Psoas muscle (tissue), 8 donors: ENCODE results near the gene SASH3. TPM values are rescaled to one million over a fixed set of nuclear protein-coding genes. Genes with fewer than 3 reads are reported as not detected.

Experiments used
- ATAC-seq, 4 donors: fragments of 200-7000 bp; cut with Tn5 transposase; one replicate each; pipeline ENCODE4 v1.9.1; 2020; ENCODE audit warnings: moderate library complexity in 3 of 4, mild to moderate bottlenecking in 2 of 4
- DNase-seq, 2 donors: peaks; one replicate each; pipeline ENCODE4 v3.0.0-alpha.2; 2020
- H3K27ac ChIP-seq: fragments of 200-600 bp; one replicate; pipeline ENCODE4 v1.8.0; 2022
- H3K27me3 ChIP-seq, 3 donors: fragments of 200-600 bp in 1 of 3; one replicate each; pipeline versions ENCODE4 v1.6.1 to v1.8.0; 2013 to 2022; ENCODE audit warnings: low read length in 2 of 3, mild to moderate bottlenecking in 2 of 3, moderate library complexity in 1 of 3; ENCODE audit not compliant: insufficient read depth in 3 of 3
- H3K36me3 ChIP-seq, 2 donors: fragments of 200-600 bp in 1 of 2; one replicate each; pipeline versions ENCODE4 v1.6.1 to v1.8.0; 2013 to 2022; ENCODE audit warnings: low read depth in 1 of 2, mild to moderate bottlenecking in 1 of 2, moderate library complexity in 1 of 2; ENCODE audit not compliant: insufficient read depth in 1 of 2
- H3K4me1 ChIP-seq: fragments of 200-600 bp; one replicate; pipeline ENCODE4 v1.8.0; 2022
- H3K4me3 ChIP-seq: fragments of 200-600 bp; one replicate; pipeline ENCODE4 v1.8.0; 2022; ENCODE audit warnings: mild to moderate bottlenecking
- H3K9me3 ChIP-seq: fragments of 200-600 bp; one replicate; pipeline ENCODE4 v1.8.0; 2022
- WGBS, 3 donors: extraction: QIAGEN DNeasy Blood & Tissue Kit; methylation state at CpG; one replicate each; pipeline versions ENCODE4 v1.1.6 to v1.1.7; 2013; 5-methylcytosine and 5-hydroxymethylcytosine counted together
- intact Hi-C, 2 donors: fragments of 100-400 bp; cut with DNase I; formaldehyde crosslinking; loops; one replicate each; pipeline versions ENCODE4 v1.11.0 to v1.14.2; 2022
- polyA plus RNA-seq, 3 donors: library from polyadenylated mRNA; stranded (reverse); fragments of 200-250 nt; gene quantifications; one replicate each; pipeline ENCODE4 v1.2.3, GENCODE V29; 2013
- total RNA-seq, 4 donors: library from RNA; stranded (reverse); fragmentation: NEBNext Ultra II Directional in 2 of 4; extraction: Animal tissue kit (Norgen Biotek cat#: 25700) in 2 of 4; gene quantifications; one replicate each; pipeline versions ENCODE4 v1.2.1 to v1.2.4, GENCODE V29; 2021 to 2023
- TF ChIP-seq, protein P1 (sequence below): fragments of 200-600 bp; IDR thresholded peaks from one replicate; pipeline ENCODE4 v1.8.0; 2022; ENCODE audit warnings: antibody characterized with exemption
- donor health status: healthy with polysubstance abuse.
- donor health status: DM: no; HTN: no; CAD: no; lungs with moderate emphysema.
- donor health status: Bipolar disorder and iron deficiency.
- donor health status: healthy.
- donor health status: DM: yes; HTN: yes; CAD: no.
- donor health status: DM: no; HTN: no; CAD: no.
- donor health status: DM: no; HTN: no; CAD: no.
- donor health status: DM: yes; HTN: yes; CAD: no.

SASH3 gene
- total and polyA plus RNA-seq, 7 donors: 0.58 to 2.5 (median 2.2) TPM

DNA sequence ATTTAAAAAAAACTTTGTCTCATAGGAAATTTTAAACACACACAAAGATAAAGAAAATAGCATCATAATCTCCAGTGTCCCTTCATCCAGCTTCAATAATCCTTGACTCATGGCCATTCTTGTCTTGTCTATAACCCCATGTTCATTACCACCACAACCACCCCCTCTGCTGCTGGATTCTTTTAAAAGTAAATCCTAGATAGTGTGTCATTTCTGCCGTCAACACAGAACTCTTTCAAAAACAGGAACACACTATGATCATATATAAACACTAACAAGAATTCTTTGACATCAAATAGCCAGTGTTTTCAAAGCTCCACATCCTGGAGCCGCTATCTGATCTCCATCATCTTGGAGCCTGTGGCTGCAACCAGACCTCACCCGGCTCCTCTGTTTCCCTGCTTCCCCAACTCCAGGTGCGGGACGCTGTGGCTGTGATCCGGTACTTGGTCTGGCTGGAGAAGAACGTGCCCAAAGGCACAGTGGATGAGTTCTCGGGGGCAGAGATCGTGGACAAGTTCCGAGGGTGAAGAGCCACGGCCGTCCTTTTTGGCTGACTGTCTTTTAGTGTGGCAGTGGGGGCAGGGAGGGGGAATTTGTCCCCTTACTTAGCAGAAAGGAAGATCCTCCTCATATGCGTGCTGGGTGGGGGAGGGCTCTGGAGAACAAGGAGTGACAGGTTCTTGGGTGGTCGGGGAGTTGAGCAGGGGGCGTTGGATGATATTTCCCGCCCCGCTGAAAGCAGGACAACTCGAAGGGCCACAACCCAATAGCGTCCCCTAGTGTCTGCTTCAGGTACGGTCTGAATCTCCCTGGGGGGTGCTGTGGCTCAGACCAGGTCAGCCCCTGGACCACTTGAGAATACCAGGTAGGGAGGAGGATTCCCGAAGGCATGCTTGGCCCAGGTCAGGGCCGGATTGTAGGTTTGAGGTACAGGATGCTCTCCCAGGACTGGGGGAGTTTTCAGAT, 25.4 kb upstream of the SASH3 start:
- DNase-seq: peak in 1 of 2 donors; percentile 25
- ATAC-seq: no peak
- WGBS, 3 donors: 53 to 61% (median 56%) methylated on average over 19 to 22 of the region's 22 CpGs
- Histone ChIP-seq H3K9me3 (no peaks in the 10 kb centered on the region), H3K27ac (no peak overlapping the region), H3K27me3 (no peaks in the 10 kb centered on the region), H3K4me1 (no peaks in the 10 kb centered on the region), H3K36me3 (no peaks in the 10 kb centered on the region), H3K4me3 (no peak overlapping the region)
- TF ChIP-seq, protein P1, sequence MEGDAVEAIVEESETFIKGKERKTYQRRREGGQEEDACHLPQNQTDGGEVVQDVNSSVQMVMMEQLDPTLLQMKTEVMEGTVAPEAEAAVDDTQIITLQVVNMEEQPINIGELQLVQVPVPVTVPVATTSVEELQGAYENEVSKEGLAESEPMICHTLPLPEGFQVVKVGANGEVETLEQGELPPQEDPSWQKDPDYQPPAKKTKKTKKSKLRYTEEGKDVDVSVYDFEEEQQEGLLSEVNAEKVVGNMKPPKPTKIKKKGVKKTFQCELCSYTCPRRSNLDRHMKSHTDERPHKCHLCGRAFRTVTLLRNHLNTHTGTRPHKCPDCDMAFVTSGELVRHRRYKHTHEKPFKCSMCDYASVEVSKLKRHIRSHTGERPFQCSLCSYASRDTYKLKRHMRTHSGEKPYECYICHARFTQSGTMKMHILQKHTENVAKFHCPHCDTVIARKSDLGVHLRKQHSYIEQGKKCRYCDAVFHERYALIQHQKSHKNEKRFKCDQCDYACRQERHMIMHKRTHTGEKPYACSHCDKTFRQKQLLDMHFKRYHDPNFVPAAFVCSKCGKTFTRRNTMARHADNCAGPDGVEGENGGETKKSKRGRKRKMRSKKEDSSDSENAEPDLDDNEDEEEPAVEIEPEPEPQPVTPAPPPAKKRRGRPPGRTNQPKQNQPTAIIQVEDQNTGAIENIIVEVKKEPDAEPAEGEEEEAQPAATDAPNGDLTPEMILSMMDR: no peak
- intact Hi-C loops: no loop called here

DNA sequence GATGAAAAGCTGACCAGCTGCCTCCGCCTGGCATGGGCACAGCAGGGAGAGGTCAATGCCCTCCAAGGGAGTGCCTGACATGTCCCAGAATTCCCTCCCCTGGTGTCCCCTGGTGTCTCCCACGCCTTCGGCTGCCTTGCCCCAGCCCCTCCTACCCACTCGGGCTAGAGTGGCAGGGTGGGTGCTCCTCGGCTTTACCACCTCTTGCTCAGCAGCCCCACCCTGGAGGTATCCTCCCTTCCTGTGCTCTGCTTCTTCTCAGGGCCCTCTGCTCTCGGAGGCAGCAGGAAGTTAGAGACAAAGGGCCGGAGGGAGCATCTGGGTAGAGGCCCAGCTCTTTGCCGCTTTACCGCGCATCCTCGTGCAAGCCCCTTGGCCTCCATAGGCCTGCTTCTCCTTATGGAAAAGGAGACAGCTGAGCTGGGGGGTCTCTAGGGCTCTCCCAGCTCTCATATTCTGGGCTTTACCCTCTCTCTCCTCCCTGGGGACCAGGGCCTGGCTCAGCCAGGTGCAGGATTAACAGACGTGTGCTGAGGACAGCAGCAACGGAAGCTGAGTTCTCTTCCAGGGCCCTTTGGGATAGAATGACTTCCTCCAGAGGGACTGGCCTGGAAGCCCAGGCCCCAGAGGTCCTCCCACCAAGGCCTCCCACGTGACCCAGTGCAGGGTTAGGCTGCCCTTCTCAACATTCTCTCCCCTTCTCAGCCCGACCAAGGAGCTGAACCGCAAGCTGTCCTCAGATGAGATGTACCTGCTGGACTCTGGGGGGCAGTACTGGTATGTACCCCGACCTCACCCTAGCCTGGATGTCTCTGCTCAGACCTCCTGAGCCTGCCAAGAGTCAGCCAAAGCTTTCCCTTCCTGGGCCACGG, 23.7 kb upstream of the SASH3 start:
- Histone ChIP-seq H3K4me3 (no peak overlapping the region), H3K36me3 (no peaks in the 10 kb centered on the region), H3K9me3 (no peaks in the 10 kb centered on the region), H3K4me1 (no peaks in the 10 kb centered on the region), H3K27ac (no peak overlapping the region), H3K27me3 (no peaks in the 10 kb centered on the region)
- DNase-seq: peak in 1 of 2 donors; percentile 23
- TF ChIP-seq, protein P1: no peak
- intact Hi-C loops: no loop called here
- WGBS, 3 donors: 71 to 73% (median 71%) methylated on average over 12 to 18 of the region's 18 CpGs
- no peak for ATAC-seq

DNA sequence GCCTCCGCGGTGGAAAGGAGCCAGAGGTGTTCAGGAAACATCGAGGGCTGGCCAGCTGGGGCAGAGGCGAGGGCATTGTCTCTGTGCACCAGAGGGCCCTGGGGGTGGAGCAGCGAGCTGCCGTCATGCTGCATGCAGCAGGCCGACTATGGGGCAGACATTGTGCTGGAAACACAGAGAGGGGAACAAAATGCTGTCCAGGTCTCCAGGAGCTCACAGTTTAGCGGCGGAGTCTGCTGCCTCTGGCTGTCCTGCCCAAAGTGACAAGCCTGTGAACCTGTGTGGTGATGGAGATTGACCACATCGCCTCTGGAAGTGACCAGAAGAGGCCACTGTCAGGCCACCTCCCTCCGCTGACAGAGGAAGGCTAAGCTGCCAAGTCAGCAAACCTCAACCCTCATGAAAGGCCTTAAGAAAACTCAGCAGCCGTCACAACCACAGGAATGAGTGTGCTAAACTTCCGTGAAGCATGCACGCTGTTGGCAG, 20.1 kb upstream of the SASH3 start:
- TF ChIP-seq, protein P1: no peak
- Histone ChIP-seq H3K4me3 (no peak overlapping the region), H3K27me3 (no peaks in the 10 kb centered on the region), H3K4me1 (no peaks in the 10 kb centered on the region), H3K36me3 (no peaks in the 10 kb centered on the region), H3K27ac (no peak overlapping the region), H3K9me3 (no peaks in the 10 kb centered on the region)
- WGBS, 3 donors: 45 to 54% (median 50%) methylated on average over 11 to 14 of the region's 14 CpGs
- peak; percentile 34 to 53 for DNase-seq
- ATAC-seq: peak in 2 of 4 donors; percentile 28 to 42
- intact Hi-C loops: no loop called here

DNA sequence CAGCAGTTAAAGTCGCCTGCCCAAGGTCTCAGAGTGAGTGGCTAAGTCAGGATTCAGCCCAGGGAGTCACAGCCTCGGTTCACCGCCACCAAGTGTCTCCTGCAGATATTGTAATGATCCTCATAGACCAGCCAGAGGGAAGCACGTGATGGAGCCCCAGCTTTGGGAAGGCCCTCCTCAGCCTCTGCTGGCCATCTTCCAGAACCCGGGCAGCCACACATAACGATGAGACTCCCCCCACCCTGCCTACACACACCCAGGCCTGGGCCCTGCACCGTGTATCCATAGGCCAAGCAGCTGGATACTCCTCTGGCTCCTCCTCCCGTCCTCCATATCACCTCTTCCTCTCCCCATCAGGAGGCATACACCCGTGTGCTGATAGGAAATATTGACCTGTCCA, 19.6 kb upstream of the SASH3 start:
- whole genome bisulfite sequencing, 3 donors: 60 to 71% (median 70%) methylated on average over 4 to 9 of the region's 9 CpGs
- intact Hi-C loops: no loop called here
- no peak for ATAC-seq
- TF ChIP-seq, protein P1: no peak
- Histone ChIP-seq H3K27me3 (no peaks in the 10 kb centered on the region), H3K36me3 (no peaks in the 10 kb centered on the region), H3K4me3 (no peak overlapping the region), H3K9me3 (no peaks in the 10 kb centered on the region), H3K27ac (no peak overlapping the region), H3K4me1 (no peaks in the 10 kb centered on the region)
- peak in 1 of 2 donors; percentile 29 for DNase-seq
